Smooth muscle cell (in vitro differentiated cells): Measurements from ENCODE around the gene SLC30A2. TPM values are rescaled to one million over a fixed set of nuclear protein-coding genes. Genes with fewer than 3 reads are reported as not detected.

ENCODE experiments used
- DNase-seq: peaks from one replicate; lab custom pipeline; 2025; ENCODE audit not compliant: unreplicated experiment; lab: John Stamatoyannopoulos, UW
- H2AFZ ChIP-seq: fragments of 200-600 bp; sonication (generic); 2 replicates; pipeline ENCODE4 v1.6.0; 2016; ENCODE audit warnings: antibody characterized with exemption, low read depth, mild to moderate bottlenecking
- H3F3A ChIP-seq: fragments of 200-600 bp; sonication (generic); 2 replicates; pipeline ENCODE4 v1.6.0; 2017; ENCODE audit warnings: antibody characterized with exemption, low read depth
- H3K27ac ChIP-seq: fragments of 200-600 bp; sonication (generic); 2 replicates; pipeline ENCODE4 v1.5.1; 2016; ENCODE audit warnings: low read depth, mild to moderate bottlenecking
- H3K27me3 ChIP-seq: fragments of 200-600 bp; sonication (generic); 2 replicates; pipeline ENCODE4 v1.6.1; 2016; ENCODE audit warnings: low read depth, mild to moderate bottlenecking
- H3K36me3 ChIP-seq: fragments of 200-600 bp; sonication (generic); 2 replicates; pipeline ENCODE4 v1.5.1; 2016; ENCODE audit warnings: low read depth
- H3K4me1 ChIP-seq: fragments of 200-600 bp; sonication (generic); 2 replicates; pipeline ENCODE4 v1.5.1; 2016; ENCODE audit warnings: low read depth
- H3K4me2 ChIP-seq: fragments of 200-600 bp; sonication (generic); 2 replicates; pipeline ENCODE4 v1.6.0; 2016; ENCODE audit warnings: mild to moderate bottlenecking
- H3K4me3 ChIP-seq: fragments of 200-600 bp; sonication (generic); 2 replicates; pipeline ENCODE4 v1.5.1; 2016; ENCODE audit warnings: mild to moderate bottlenecking
- H3K79me2 ChIP-seq: fragments of 200-600 bp; sonication (generic); 2 replicates; pipeline ENCODE4 v1.6.0; 2016; ENCODE audit warnings: low read depth, mild to moderate bottlenecking
- H3K9ac ChIP-seq: fragments of 200-600 bp; sonication (generic); 2 replicates; pipeline ENCODE4 v1.6.0; 2016; ENCODE audit warnings: low read depth
- H3K9me3 ChIP-seq: fragments of 200-600 bp; sonication (generic); replicated peaks from 2 replicates; pipeline ENCODE4 v1.5.1; 2016; ENCODE audit warnings: low read depth
- H4K20me1 ChIP-seq: fragments of 200-600 bp; sonication (generic); 2 replicates; pipeline ENCODE4 v1.6.0; 2016; ENCODE audit warnings: low read depth
- CTCF ChIP-seq: fragments of 200-600 bp; sonication (generic); IDR thresholded peaks from 2 replicates; pipeline ENCODE4 v1.5.1; 2017; ENCODE audit warnings: borderline replicate concordance, mild to moderate bottlenecking, antibody characterized with exemption; ENCODE audit not compliant: insufficient read depth, poor library complexity, severe bottlenecking
- WGBS: methylation state at CpG from one replicate; pipeline ENCODE4 v1.1.7; 2016; ENCODE audit warnings: low lambda C conversion rate; 5-methylcytosine and 5-hydroxymethylcytosine counted together
- polyA plus RNA-seq: library from polyadenylated mRNA; unstranded; fragments of >200 nt; fragmentation: Nextera tagmentation; extraction: Ambion mirVana; gene quantifications from 2 replicates; pipeline ENCODE4 v1.2.1, GENCODE V29; 2016
- total RNA-seq: library from RNA; depleted of rRNA; stranded (reverse); fragments of >200 nt; gene quantifications from 2 replicates; pipeline ENCODE4 v1.2.3, GENCODE V29; 2014

SLC30A2 gene
- total and polyA plus RNA-seq, 2 experiments from 2014 or later, result 0.27 to 0.53 TPM

GRCh38 chr1:26029864-26030481 lies 15.9 kb downstream of the SLC30A2 start:
- no peak for TF ChIP-seq CTCF
- H3K36me3 ChIP-seq, result no peaks in the 10 kb centered on the region
- H2AFZ ChIP-seq, result no peak overlapping the region
- no peak overlapping the region for H3K4me2 ChIP-seq
- H3K9me3 ChIP-seq, result no peaks in the 10 kb centered on the region
- WGBS, result 86% methylated on average over 7 of the region's 7 CpGs
- no peak overlapping the region for H3K27ac ChIP-seq
- no peaks in the 10 kb centered on the region for H3K27me3 ChIP-seq
- DNase-seq, result no peak
- H4K20me1 ChIP-seq, result no peaks in the 10 kb centered on the region
- H3K9ac ChIP-seq, result no peak overlapping the region
- no peaks in the 10 kb centered on the region for H3K79me2 ChIP-seq
- peaks cover 8% of the 10 kb centered on the region for H3F3A ChIP-seq
- no peak overlapping the region for H3K4me3 ChIP-seq
- no peaks in the 10 kb centered on the region for H3K4me1 ChIP-seq

- WGBS, result 98% methylated on average over 12 of the region's 15 CpGs
- H3K9ac ChIP-seq, result no peak overlapping the region
- DNase-seq, result no peak
Observed at GRCh38 chr1:26029054-26029863, 16.7 kb downstream of the SLC30A2 start.

GRCh38 chr1:26028490-26028980 lies 17.4 kb downstream of the SLC30A2 start:
- H3K4me2 ChIP-seq, result no peak overlapping the region
- H3K4me1 ChIP-seq, result no peaks in the 10 kb centered on the region
- DNase-seq, result no peak
- H3K79me2 ChIP-seq, result no peaks in the 10 kb centered on the region
- H2AFZ ChIP-seq, result no peak overlapping the region
- H3K27me3 ChIP-seq, result no peaks in the 10 kb centered on the region
- TF ChIP-seq CTCF, result no peak
- no peak overlapping the region for H3K4me3 ChIP-seq
- no peaks in the 10 kb centered on the region for H4K20me1 ChIP-seq
- H3K36me3 ChIP-seq, result no peaks in the 10 kb centered on the region
- H3K9me3 ChIP-seq, result no peaks in the 10 kb centered on the region
- no peak overlapping the region for H3K27ac ChIP-seq
- 52% methylated on average over 7 of the region's 8 CpGs for WGBS
- no peak overlapping the region for H3K9ac ChIP-seq
- peaks cover 8% of the 10 kb centered on the region for H3F3A ChIP-seq

More at GRCh38 chr1:26029054-26029863, 16.7 kb downstream of the SLC30A2 start:
- Histone ChIP-seq H3K27ac (no peak overlapping the region), H4K20me1 (no peaks in the 10 kb centered on the region), H3K79me2 (no peaks in the 10 kb centered on the region), H3K36me3 (no peaks in the 10 kb centered on the region), H3K9me3 (no peaks in the 10 kb centered on the region), H3K4me1 (no peaks in the 10 kb centered on the region), H3K4me3 (no peak overlapping the region), H2AFZ (no peak overlapping the region), H3K4me2 (no peak overlapping the region), H3K27me3 (no peaks in the 10 kb centered on the region), H3F3A (peaks cover 8% of the 10 kb centered on the region)
- no peak for TF ChIP-seq CTCF
